ENCODE data around the gene BTBD19. TPM values are rescaled to one million over a fixed set of nuclear protein-coding genes. Genes with fewer than 3 reads are reported as not detected.

BTBD19 gene
- total RNA-seq, 1 donor from 2014 or later, result 1.4 TPM

- Histone ChIP-seq H4K20me1 (ENCODE audit: low read depth) (no peaks in the 10 kb centered on the region), H3K4me1 (peaks cover 9% of the 10 kb centered on the region), H3K9ac (no peak overlapping the region), H3K27me3 (peaks cover 5% of the 10 kb centered on the region), H3K36me3 (no peaks in the 10 kb centered on the region), H3K27ac (no peak overlapping the region), H3K4me2 (no peak overlapping the region), H3F3A (ENCODE audit: low read depth) (peaks cover 8% of the 10 kb centered on the region), H3K4me3 (no peak overlapping the region), H3K9me3 (ENCODE audit: low read depth) (no peaks in the 10 kb centered on the region), H3K79me2 (ENCODE audit: low read depth) (no peaks in the 10 kb centered on the region), H2AFZ (replicated peaks) (no peak overlapping the region)
- Mint-ChIP-seq H3K4me1 (peaks cover 8% of the 10 kb centered on the region), H3K4me3 (no peak overlapping the region), H3K27me3 (ENCODE audit: insufficient read depth, low read depth) (peaks cover 5% of the 10 kb centered on the region), H3K36me3 (peaks cover 13% of the 10 kb centered on the region), H3K27ac (no peak overlapping the region), H3K9me3 (no peaks in the 10 kb centered on the region)
- TF ChIP-seq EZH2 (IDR thresholded peaks at IDR 0.05) (no peak), CTCF (IDR thresholded peaks at IDR 0.05) (no peak), EZH2phosphoT487 (IDR thresholded peaks at IDR 0.05) (no peak)
- DNase-seq (ENCODE audit: low spot score), result no peak
Measured at GRCh38 chr1:44847845-44848244, 39.5 kb downstream of the BTBD19 start.

GRCh38 chr1:44848456-44849181 is 40.3 kb downstream of the BTBD19 start:
- peaks cover 9% of the 10 kb centered on the region for H3K4me1 ChIP-seq
- peaks cover 3% of the 10 kb centered on the region for H3K27me3 ChIP-seq
- no peaks in the 10 kb centered on the region for H3K36me3 ChIP-seq
- no peaks in the 10 kb centered on the region for H4K20me1 ChIP-seq (ENCODE audit: low read depth)
- H3K79me2 ChIP-seq (ENCODE audit: low read depth), result no peaks in the 10 kb centered on the region
- H3K4me2 ChIP-seq, result no peak overlapping the region
- no peak overlapping the region for H3K27ac Mint-ChIP-seq
- H3K9me3 Mint-ChIP-seq, result no peaks in the 10 kb centered on the region
- no peaks in the 10 kb centered on the region for H3K9me3 ChIP-seq (ENCODE audit: low read depth)
- DNase-seq (ENCODE audit: low spot score), result no peak
- no peak overlapping the region for H3K27ac ChIP-seq
- peaks cover 6% of the 10 kb centered on the region for H3F3A ChIP-seq (ENCODE audit: low read depth)
- H3K4me3 ChIP-seq, result no peak overlapping the region
- no peak overlapping the region for H3K4me3 Mint-ChIP-seq
- no peak overlapping the region for H3K9ac ChIP-seq
- peaks cover 5% of the 10 kb centered on the region for H3K27me3 Mint-ChIP-seq (ENCODE audit: insufficient read depth, low read depth)
- TF ChIP-seq EZH2 (IDR thresholded peaks at IDR 0.05) (no peak), EZH2phosphoT487 (IDR thresholded peaks at IDR 0.05) (no peak), CTCF (IDR thresholded peaks at IDR 0.05) (no peak)
- H3K36me3 Mint-ChIP-seq, result peaks cover 14% of the 10 kb centered on the region
- no peak overlapping the region for H2AFZ ChIP-seq (replicated peaks)
- peaks cover 8% of the 10 kb centered on the region for H3K4me1 Mint-ChIP-seq

GRCh38 chr1:44849575-44850132 is 41.3 kb downstream of the BTBD19 start:
- Histone ChIP-seq H3K27ac (no peak overlapping the region), H3K27me3 (no peaks in the 10 kb centered on the region), H3K9me3 (ENCODE audit: low read depth) (no peaks in the 10 kb centered on the region), H3K4me3 (no peak overlapping the region), H2AFZ (replicated peaks) (no peak overlapping the region), H3K79me2 (ENCODE audit: low read depth) (no peaks in the 10 kb centered on the region), H3K4me2 (no peak overlapping the region), H3F3A (ENCODE audit: low read depth) (no peaks in the 10 kb centered on the region), H3K36me3 (no peaks in the 10 kb centered on the region), H3K4me1 (peaks cover 9% of the 10 kb centered on the region), H4K20me1 (ENCODE audit: low read depth) (no peaks in the 10 kb centered on the region), H3K9ac (no peak overlapping the region)
- Mint-ChIP-seq H3K4me3 (no peak overlapping the region), H3K9me3 (no peaks in the 10 kb centered on the region), H3K36me3 (peaks cover 15% of the 10 kb centered on the region), H3K27ac (no peak overlapping the region), H3K4me1 (peaks cover 4% of the 10 kb centered on the region), H3K27me3 (ENCODE audit: insufficient read depth, low read depth) (no peaks in the 10 kb centered on the region)
- DNase-seq (ENCODE audit: low spot score), result no peak
- TF ChIP-seq EZH2 (IDR thresholded peaks at IDR 0.05) (no peak), EZH2phosphoT487 (IDR thresholded peaks at IDR 0.05) (no peak), CTCF (IDR thresholded peaks at IDR 0.05) (no peak)

Data from neural progenitor cell (in vitro differentiated cells).